Fibroblast of lung (primary cell): ENCODE data around the gene SAA4. TPM values are rescaled to one million over a fixed set of nuclear protein-coding genes. Genes with fewer than 3 reads are reported as not detected.
"Not testable (repeated sequence)": the region's sequence is repeated elsewhere in the genome, so short reads cannot be mapped to it uniquely, and the experiment has no call there.

Experiments
- DNase-seq, 2 donors: peaks; one replicate each; pipeline versions ENCODE4 v3.0.0 to v3.0.0-alpha.2; 2010; ENCODE audit warnings: low read depth in 2 of 2
- H2AFZ ChIP-seq: 2 replicates; pipeline ENCODE4 v1.5.1; 2012; ENCODE audit warnings: low read length, control low read depth, inconsistent platforms
- H3K27ac ChIP-seq: 2 replicates; pipeline ENCODE4 v1.5.1; 2011; ENCODE audit warnings: low read length, control low read depth; ENCODE audit not compliant: insufficient read depth
- H3K27me3 ChIP-seq: 2 replicates; pipeline ENCODE4 v1.5.1; 2011; ENCODE audit warnings: mild to moderate bottlenecking, low read length; ENCODE audit not compliant: control insufficient read depth, insufficient read depth
- H3K36me3 ChIP-seq: 2 replicates; pipeline ENCODE4 v1.5.1; 2011; ENCODE audit warnings: low read length; ENCODE audit not compliant: control insufficient read depth, insufficient read depth
- H3K4me1 ChIP-seq: 2 replicates; pipeline ENCODE4 v1.5.1; 2011; ENCODE audit warnings: low read length; ENCODE audit not compliant: control insufficient read depth, insufficient read depth; ENCODE audit errors: extremely low read depth
- H3K4me2 ChIP-seq: 2 replicates; pipeline ENCODE4 v1.5.1; 2011; ENCODE audit warnings: low read length, control low read depth; ENCODE audit not compliant: insufficient read depth; ENCODE audit errors: extremely low read depth
- H3K4me3 ChIP-seq, 4 experiments: fragments of 200-600 bp in 1 of 4; sonication (generic) in 1 of 4; replicated peaks in 1 of 4; 2 replicates each; pipeline ENCODE4 v1.5.1; 2011 to 2016; ENCODE audit warnings: low read length in 4 of 4, low read depth in 3 of 4, mild to moderate bottlenecking in 3 of 4, control low read depth in 2 of 4, inconsistent platforms in 1 of 4, mixed read lengths in 1 of 4; ENCODE audit not compliant: insufficient read depth in 1 of 4; ENCODE audit errors: control extremely low read depth in 1 of 4
- H3K79me2 ChIP-seq: 2 replicates; pipeline ENCODE4 v1.5.1; 2012; ENCODE audit warnings: mild to moderate bottlenecking, low read length, inconsistent platforms; ENCODE audit not compliant: control insufficient read depth, insufficient read depth
- H3K9ac ChIP-seq: 2 replicates; pipeline ENCODE4 v1.5.1; 2011; ENCODE audit warnings: mild to moderate bottlenecking, low read length, control low read depth; ENCODE audit not compliant: insufficient read depth
- H3K9me3 ChIP-seq: 2 replicates; pipeline ENCODE4 v1.5.1; 2012; ENCODE audit warnings: low read depth, low read length; ENCODE audit not compliant: control insufficient read depth, insufficient read depth
- H4K20me1 ChIP-seq: 2 replicates; pipeline ENCODE4 v1.5.1; 2011; ENCODE audit warnings: low read length; ENCODE audit not compliant: control insufficient read depth, insufficient read depth; ENCODE audit errors: extremely low read depth
- EZH2 ChIP-seq: IDR thresholded peaks from 2 replicates; pipeline ENCODE4 v1.5.1; 2012; ENCODE audit warnings: low read length, control low read depth, mild to moderate bottlenecking; ENCODE audit errors: missing control alignments
- polyA plus RNA-seq, 2 donors: library from polyadenylated mRNA; depleted of rRNA in 1 of 2; stranded (reverse) in 1 of 2; unstranded in 1 of 2; fragments of >200 nt; gene quantifications; 2 replicates each; pipeline ENCODE4 v1.2.1, GENCODE V29; 2011 to 2012; ENCODE audit warnings: missing spikeins in 1 of 2
- total RNA-seq: library from RNA; depleted of rRNA; stranded (reverse); fragments of >200 nt; gene quantifications from 2 replicates; pipeline ENCODE4 v1.2.1, GENCODE V29; 2014
- TF ChIP-seq, protein P1 (sequence below), 2 donors: IDR thresholded peaks in 1 of 2; conservative IDR thresholded peaks in 1 of 2; 1 replicate in 1 of 2; 2 replicates in 1 of 2; pipeline ENCODE4 v1.5.1; 2011 to 2012; ENCODE audit warnings: low read length in 2 of 2, control low read depth in 1 of 2, inconsistent platforms in 1 of 2, low read depth in 1 of 2, mild to moderate bottlenecking in 1 of 2

Gene SAA4
- total and polyA plus RNA-seq, 2 donors (not counting 1 experiment from before 2014, with no cell fraction given) = not detected

DNA sequence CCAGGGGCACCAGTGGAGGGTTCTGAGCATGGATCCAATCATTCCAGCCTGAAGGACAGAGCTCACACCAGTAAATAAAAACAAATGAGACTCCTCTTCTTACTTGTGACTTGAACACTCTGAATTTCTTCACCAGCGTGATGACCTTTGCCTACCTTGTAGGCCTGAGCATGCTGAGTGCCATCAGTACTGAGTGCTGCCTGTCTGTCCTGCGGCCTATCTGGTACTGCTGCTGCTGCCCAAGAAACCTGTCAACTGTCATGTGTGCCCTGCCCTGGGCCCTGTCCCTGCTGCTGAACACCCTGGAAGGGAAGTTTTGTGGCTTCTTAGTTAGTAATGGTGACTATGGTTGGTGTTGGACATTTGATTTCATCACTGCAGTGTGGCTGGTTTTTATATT, 40.1 kb downstream of the SAA4 start:
- Histone ChIP-seq H3K27me3 (no peaks in the 10 kb centered on the region), H3K4me3 (no peak overlapping the region), H3K4me2 (no peak overlapping the region), H3K79me2 (no peaks in the 10 kb centered on the region), H2AFZ (no peak overlapping the region), H4K20me1 (no peaks in the 10 kb centered on the region), H3K27ac (no peak overlapping the region), H3K36me3 (no peaks in the 10 kb centered on the region), H3K9ac (no peak overlapping the region), H3K9me3 (no peaks in the 10 kb centered on the region), H3K4me1 (no peaks in the 10 kb centered on the region)
- TF ChIP-seq EZH2 = no peak
- TF ChIP-seq, protein P1, sequence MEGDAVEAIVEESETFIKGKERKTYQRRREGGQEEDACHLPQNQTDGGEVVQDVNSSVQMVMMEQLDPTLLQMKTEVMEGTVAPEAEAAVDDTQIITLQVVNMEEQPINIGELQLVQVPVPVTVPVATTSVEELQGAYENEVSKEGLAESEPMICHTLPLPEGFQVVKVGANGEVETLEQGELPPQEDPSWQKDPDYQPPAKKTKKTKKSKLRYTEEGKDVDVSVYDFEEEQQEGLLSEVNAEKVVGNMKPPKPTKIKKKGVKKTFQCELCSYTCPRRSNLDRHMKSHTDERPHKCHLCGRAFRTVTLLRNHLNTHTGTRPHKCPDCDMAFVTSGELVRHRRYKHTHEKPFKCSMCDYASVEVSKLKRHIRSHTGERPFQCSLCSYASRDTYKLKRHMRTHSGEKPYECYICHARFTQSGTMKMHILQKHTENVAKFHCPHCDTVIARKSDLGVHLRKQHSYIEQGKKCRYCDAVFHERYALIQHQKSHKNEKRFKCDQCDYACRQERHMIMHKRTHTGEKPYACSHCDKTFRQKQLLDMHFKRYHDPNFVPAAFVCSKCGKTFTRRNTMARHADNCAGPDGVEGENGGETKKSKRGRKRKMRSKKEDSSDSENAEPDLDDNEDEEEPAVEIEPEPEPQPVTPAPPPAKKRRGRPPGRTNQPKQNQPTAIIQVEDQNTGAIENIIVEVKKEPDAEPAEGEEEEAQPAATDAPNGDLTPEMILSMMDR (conservative IDR thresholded peaks at IDR 0.05 in 1 of 2, IDR thresholded peaks at IDR 0.05 in 1 of 2; ENCODE audit: low read depth in 1 of 2, low read length in 2 of 2) = no peak
- DNase-seq = no peak

- Histone ChIP-seq H4K20me1 (no peaks in the 10 kb centered on the region), H3K79me2 (no peaks in the 10 kb centered on the region), H3K9ac (no peak overlapping the region), H3K9me3 (no peaks in the 10 kb centered on the region), H3K36me3 (no peaks in the 10 kb centered on the region), H2AFZ (no peak overlapping the region), H3K4me1 (no peaks in the 10 kb centered on the region), H3K27ac (no peak overlapping the region), H3K4me3 (no peak overlapping the region), H3K27me3 (no peaks in the 10 kb centered on the region), H3K4me2 (no peak overlapping the region)
- no peak for TF ChIP-seq EZH2
- TF ChIP-seq, protein P1 (conservative IDR thresholded peaks at IDR 0.05 in 1 of 2, IDR thresholded peaks at IDR 0.05 in 1 of 2; ENCODE audit: low read depth in 1 of 2, low read length in 2 of 2) = no peak
- no peak for DNase-seq
These were observed 43.6 kb downstream of the SAA4 start for GRCh38 chr11:18193010-18193409.

GRCh38 chr11:18191376-18191775, 45.2 kb downstream of the SAA4 start:
- Histone ChIP-seq H3K4me3 (no peak overlapping the region), H2AFZ (no peak overlapping the region), H3K27ac (no peak overlapping the region), H3K9ac (no peak overlapping the region), H3K79me2 (no peaks in the 10 kb centered on the region), H3K4me1 (no peaks in the 10 kb centered on the region), H3K9me3 (no peaks in the 10 kb centered on the region), H3K36me3 (no peaks in the 10 kb centered on the region), H3K27me3 (no peaks in the 10 kb centered on the region), H4K20me1 (no peaks in the 10 kb centered on the region), H3K4me2 (no peak overlapping the region)
- TF ChIP-seq, protein P1 (conservative IDR thresholded peaks at IDR 0.05 in 1 of 2, IDR thresholded peaks at IDR 0.05 in 1 of 2; ENCODE audit: low read depth in 1 of 2, low read length in 2 of 2) = no peak
- TF ChIP-seq EZH2 = no peak
- no peak for DNase-seq

DNA sequence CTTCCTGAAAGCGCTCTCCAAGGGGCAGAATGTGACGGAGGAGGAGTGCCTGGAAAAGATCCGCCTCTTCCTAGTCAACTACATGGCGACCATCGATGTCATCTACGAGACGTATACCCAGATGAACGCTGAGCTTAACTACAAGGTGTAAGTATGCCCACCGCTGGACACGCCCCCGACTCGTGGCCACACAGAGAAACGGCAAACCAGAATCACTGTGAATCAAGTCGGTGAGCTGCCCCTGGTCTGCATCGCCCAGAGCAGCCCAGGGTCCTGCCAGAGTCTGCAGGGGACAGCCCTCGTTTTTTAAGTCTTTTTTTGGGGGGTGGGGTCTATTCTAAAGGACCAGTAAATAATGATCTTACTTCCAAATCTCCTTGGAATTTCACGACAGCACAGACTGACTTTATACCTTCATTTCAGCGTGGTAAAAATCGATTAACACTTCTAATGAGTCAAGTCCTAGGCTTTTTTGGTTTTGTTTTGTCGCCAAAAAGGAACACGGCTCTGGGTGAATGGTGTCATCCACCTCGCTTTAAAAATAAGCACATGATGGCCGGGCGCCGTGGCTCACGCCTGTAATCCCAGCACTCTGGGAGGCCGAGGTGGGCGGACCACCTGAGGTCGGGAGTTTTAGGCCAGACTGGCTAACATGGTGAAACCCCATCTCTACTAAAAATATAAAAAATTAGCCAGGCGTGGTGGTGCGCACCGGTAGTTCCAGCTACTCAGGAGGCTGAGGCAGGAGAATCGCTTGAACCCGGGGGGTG, 46.9 kb downstream of the SAA4 start:
- not testable (repeated sequence) for H3K27ac ChIP-seq, DNase-seq

More for the DNA sequence above, 46.9 kb downstream of the SAA4 start:
- not testable (repeated sequence) for H3K79me2 ChIP-seq, H3K9ac ChIP-seq, H3K36me3 ChIP-seq, H3K4me2 ChIP-seq, H2AFZ ChIP-seq, H4K20me1 ChIP-seq, H3K4me1 ChIP-seq, H3K9me3 ChIP-seq, H3K27me3 ChIP-seq, H3K4me3 ChIP-seq
